HG02642 (cell line): ENCODE results near the gene NRSN2.
"Not testable (repeated sequence)": the region's sequence is repeated elsewhere in the genome, so short reads cannot be mapped to it uniquely, and the experiment has no call there.

Experiments used
- ATAC-seq: cut with Tn5 transposase; IDR thresholded peaks from one replicate; pipeline ENCODE4 v1.9.1; 2021; ENCODE audit warnings: mild to moderate bottlenecking; ENCODE audit not compliant: unreplicated experiment, poor library complexity

Gene NRSN2

GRCh38 chr20:370977-371754 is 24.3 kb downstream of the NRSN2 start:
- no peak for ATAC-seq

- ATAC-seq: no peak
Measured at GRCh38 chr20:371755-372542, 25.0 kb downstream of the NRSN2 start.

DNA sequence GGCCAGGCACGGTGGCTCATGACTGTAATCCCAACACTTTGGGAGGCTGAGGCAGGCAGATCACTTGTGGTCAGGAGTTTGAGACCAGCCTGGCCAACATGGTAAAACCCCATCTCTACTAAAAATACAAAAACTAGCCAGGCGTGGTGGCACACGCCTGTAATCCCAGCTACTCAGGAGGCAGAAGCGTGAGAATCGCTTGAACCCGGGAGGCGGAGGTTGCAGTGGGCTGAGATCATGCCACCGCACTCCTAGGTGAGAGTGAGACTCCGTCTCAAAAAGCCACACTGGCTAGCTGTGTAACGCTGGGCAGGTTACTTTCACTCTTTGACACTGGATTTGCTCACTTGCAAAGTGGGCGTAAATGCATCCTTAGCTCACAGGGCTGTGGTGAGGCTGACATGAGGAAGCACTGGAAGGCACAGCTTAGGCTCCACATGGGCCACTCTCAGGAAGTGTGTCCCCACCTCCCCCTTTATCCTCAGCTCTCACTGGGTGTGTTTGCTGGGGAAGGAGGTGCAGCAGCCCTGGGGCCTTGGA is 25.7 kb downstream of the NRSN2 start:
- not testable (repeated sequence) for ATAC-seq

- ATAC-seq: no peak
Measured at GRCh38 chr20:373171-373890, 26.4 kb downstream of the NRSN2 start.

DNA sequence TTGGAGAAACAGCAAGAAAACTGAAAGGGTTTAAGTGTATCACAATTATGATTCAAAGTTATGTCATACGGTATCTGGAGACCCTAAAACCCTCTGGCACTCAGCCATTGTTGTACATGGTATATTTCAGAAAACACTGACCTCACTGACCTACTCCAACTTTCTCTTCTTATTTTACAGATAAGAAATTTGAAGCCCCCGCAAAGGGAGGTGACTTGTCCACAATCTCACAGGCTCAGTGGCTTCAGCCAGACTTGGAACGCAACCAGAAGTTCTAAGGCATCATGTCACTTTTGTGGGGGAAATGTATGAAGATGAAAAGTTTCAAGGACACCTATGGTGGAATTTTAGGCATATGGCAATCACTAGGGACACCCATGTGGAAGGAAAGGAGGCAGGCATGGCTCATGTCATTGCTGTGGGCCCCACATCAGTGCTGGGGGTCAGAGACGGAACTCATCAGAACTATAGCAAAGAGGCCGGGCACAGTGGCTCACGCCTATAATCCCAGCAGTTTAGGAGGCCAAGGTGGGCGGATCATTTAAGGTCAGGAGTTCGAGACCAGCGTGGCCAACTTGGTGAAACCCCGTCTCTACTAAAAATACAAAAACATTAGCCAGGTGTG is 28.5 kb downstream of the NRSN2 start:
- ATAC-seq: no peak

DNA sequence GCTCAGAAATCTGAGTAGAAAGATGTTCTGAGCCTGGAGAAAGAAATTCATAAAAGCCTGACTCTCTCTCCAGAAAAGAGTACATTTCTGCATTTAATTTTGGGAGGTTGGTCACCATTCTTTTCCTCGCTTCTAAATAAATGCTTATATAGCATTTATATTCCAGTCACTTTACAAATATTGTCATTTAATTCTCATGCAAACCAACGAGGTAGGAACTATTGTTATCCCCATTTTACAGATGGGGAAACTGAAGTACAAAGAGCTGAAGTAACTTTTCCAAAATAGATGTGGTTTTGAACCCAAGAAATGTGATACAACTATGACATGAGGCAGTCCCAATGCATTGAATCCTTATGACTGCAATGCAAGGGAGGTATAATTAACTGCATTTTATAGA is 29.2 kb downstream of the NRSN2 start:
- no peak for ATAC-seq

- no peak for ATAC-seq
Measured at GRCh38 chr20:376750-377149, 29.8 kb downstream of the NRSN2 start.

- ATAC-seq: not testable (repeated sequence)
Measured at GRCh38 chr20:377578-377977, 30.7 kb downstream of the NRSN2 start.

GRCh38 chr20:378961-379336 is 32.0 kb downstream of the NRSN2 start:
- ATAC-seq: no peak

DNA sequence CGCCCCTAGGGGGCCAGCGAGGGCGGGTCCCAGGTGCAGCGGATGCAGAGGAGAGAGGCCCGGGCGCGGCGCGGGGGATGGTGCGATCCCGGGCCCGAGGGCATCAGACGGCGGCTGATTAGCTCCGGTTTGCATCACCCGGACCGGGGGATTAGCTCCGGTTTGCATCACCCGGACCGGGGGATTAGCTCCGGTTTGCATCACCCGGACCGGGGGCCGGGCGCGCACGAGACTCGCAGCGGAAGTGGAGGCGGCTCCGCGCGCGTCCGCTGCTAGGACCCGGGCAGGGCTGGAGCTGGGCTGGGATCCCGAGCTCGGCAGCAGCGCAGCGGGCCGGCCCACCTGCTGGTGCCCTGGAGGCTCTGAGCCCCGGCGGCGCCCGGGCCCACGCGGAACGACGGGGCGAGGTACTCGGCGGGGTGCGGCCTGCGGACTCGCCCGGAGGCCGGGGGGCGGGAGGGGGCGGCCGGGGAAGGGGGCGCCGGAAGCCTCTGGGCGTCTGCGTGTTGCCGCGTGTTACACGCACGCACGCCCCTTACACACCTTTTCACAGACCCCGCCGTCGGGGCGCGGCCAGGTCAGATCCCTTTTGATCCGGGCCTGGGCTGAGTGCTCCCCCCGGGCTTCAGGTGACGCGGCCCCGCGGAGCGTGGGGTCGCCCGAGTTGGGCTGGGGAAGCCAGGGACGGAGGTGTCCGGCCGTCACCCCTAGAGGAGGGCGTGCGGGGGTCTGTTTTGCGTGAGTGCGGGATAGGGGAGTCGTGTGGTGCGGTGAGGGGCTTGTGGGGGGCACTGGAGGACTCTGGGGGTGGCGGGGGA is 34.1 kb downstream of the NRSN2 start:
- ATAC-seq: peak; percentile 55

GRCh38 chr20:381581-382290 is 34.8 kb downstream of the NRSN2 start:
- ATAC-seq: peak; percentile 73

GRCh38 chr20:382291-383115 is 35.6 kb downstream of the NRSN2 start:
- ATAC-seq: no peak

GRCh38 chr20:383889-384288 is 37.0 kb downstream of the NRSN2 start:
- no peak for ATAC-seq

- ATAC-seq: no peak
Measured at GRCh38 chr20:384723-385122, 37.8 kb downstream of the NRSN2 start.

DNA sequence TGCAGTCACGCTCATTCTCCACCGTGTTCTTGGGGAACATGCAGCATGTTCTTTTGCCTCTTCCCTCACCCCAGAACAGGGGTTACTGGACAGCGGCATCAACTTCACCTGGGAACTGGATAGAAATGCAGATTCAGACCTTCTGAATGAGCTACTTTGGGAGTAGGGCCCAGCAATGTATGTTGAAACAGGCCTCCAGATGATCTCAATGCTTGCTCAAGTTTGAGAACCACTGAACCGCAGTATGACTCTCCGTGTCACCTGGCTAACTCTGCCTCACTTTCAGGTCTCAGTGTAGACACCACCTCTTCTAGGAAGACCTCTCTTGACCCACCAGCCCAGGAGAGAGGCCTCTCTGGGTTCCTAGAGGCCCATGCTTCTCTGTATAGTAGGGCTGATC is 38.5 kb downstream of the NRSN2 start:
- ATAC-seq: no peak

GRCh38 chr20:386634-387033 is 39.7 kb downstream of the NRSN2 start:
- ATAC-seq: not testable (repeated sequence)

- ATAC-seq: no peak
Measured at GRCh38 chr20:387520-387919, 40.6 kb downstream of the NRSN2 start.
